Neural cell (in vitro differentiated cells): Measurements from ENCODE around the gene RTBDN. TPM values are rescaled to one million over a fixed set of nuclear protein-coding genes. Genes with fewer than 3 reads are reported as not detected.

Experiments used
- H2AFZ ChIP-seq: fragments of 200-600, 300-800 bp; sonication (generic), shearing (Covaris generic); 2 replicates; pipeline ENCODE4 v1.6.0; 2014; ENCODE audit warnings: low read depth, mild to moderate bottlenecking, antibody characterized with exemption, low read length, moderate library complexity
- H3F3A ChIP-seq: fragments of 200-600 bp; shearing (Covaris generic); 2 replicates; pipeline ENCODE4 v1.6.1; 2016; ENCODE audit warnings: mild to moderate bottlenecking, moderate library complexity, mixed read lengths, antibody characterized with exemption, low read length; ENCODE audit not compliant: insufficient read depth, poor library complexity, severe bottlenecking
- H3K27ac ChIP-seq: fragments of 200-600, 300-800 bp; sonication (generic), shearing (Covaris generic); 2 replicates; pipeline ENCODE4 v1.5.1; 2014; ENCODE audit warnings: mild to moderate bottlenecking, low read length, moderate library complexity
- H3K27me3 ChIP-seq: fragments of 300-800, 200-600 bp; sonication (generic), shearing (Covaris generic); 2 replicates; pipeline ENCODE4 v1.6.0; 2014; ENCODE audit warnings: mild to moderate bottlenecking, low read depth, low read length, moderate library complexity; ENCODE audit not compliant: insufficient read depth
- H3K36me3 ChIP-seq: fragments of 300-800, 200-600 bp; sonication (generic), shearing (Covaris generic); 2 replicates; pipeline ENCODE4 v1.5.1; 2014; ENCODE audit warnings: mild to moderate bottlenecking, antibody characterized with exemption, low read length, moderate library complexity; ENCODE audit not compliant: insufficient read depth
- H3K4me2 ChIP-seq: fragments of 300-800, 200-600 bp; sonication (generic), shearing (Covaris generic); 2 replicates; pipeline ENCODE4 v1.6.0; 2014; ENCODE audit warnings: mild to moderate bottlenecking, low read length
- H3K4me3 ChIP-seq: fragments of 300-800, 200-600 bp; sonication (generic), shearing (Covaris generic); 2 replicates; pipeline ENCODE4 v1.5.1; 2014; ENCODE audit warnings: mild to moderate bottlenecking, low read length, moderate library complexity
- H3K79me2 ChIP-seq: fragments of 200-600 bp; shearing (Covaris generic); replicated peaks from 2 replicates; pipeline ENCODE4 v1.6.0; 2014; ENCODE audit warnings: mild to moderate bottlenecking, low read length, moderate library complexity; ENCODE audit not compliant: insufficient read depth
- H3K9ac ChIP-seq: fragments of 300-800, 200-600 bp; sonication (generic), shearing (Covaris generic); 2 replicates; pipeline ENCODE4 v1.6.1; 2016; ENCODE audit warnings: mild to moderate bottlenecking, low read length, mixed read lengths
- H3K9me2 ChIP-seq: fragments of 200-600 bp; shearing (Covaris generic); 2 replicates; pipeline ENCODE4 v1.6.1; 2016; ENCODE audit warnings: mild to moderate bottlenecking, low read length, mixed read lengths; ENCODE audit not compliant: insufficient read depth
- H3K9me3 ChIP-seq: fragments of 200-600, 300-800 bp; sonication (generic), shearing (Covaris generic); 2 replicates; pipeline ENCODE4 v1.6.1; 2016; ENCODE audit warnings: mild to moderate bottlenecking, mixed run types, low read length, moderate library complexity, mixed read lengths
- H4K20me1 ChIP-seq: fragments of 200-600 bp; shearing (Covaris generic); 2 replicates; pipeline ENCODE4 v1.6.1; 2016; ENCODE audit warnings: mild to moderate bottlenecking, mixed run types; ENCODE audit not compliant: insufficient read depth
- EP300 ChIP-seq: fragments of 450-650 bp; conservative IDR thresholded peaks from 2 replicates; pipeline ENCODE4 v1.6.1; 2014; ENCODE audit warnings: antibody characterized with exemption, mild to moderate bottlenecking, moderate library complexity; ENCODE audit not compliant: poor library complexity, severe bottlenecking
- EZH2 ChIP-seq: fragments of 200-600, 300-800 bp; shearing (Covaris generic), sonication (generic); IDR thresholded peaks from 2 replicates; pipeline ENCODE4 v1.6.1; 2014; ENCODE audit warnings: antibody characterized with exemption, low read length, borderline replicate concordance, mild to moderate bottlenecking; ENCODE audit not compliant: insufficient read depth, poor library complexity, severe bottlenecking
- MXI1 ChIP-seq: fragments of 450-650 bp; conservative IDR thresholded peaks from 2 replicates; pipeline ENCODE4 v1.6.1; 2014; ENCODE audit warnings: antibody characterized with exemption, mild to moderate bottlenecking; ENCODE audit not compliant: poor library complexity, severe bottlenecking
- POLR2AphosphoS5 ChIP-seq: IDR thresholded peaks from 2 replicates; pipeline ENCODE4 v1.6.1; 2012
- RAD21 ChIP-seq: fragments of 450-650 bp; conservative IDR thresholded peaks from 2 replicates; pipeline ENCODE4 v1.6.1; 2014; ENCODE audit warnings: antibody characterized with exemption, mild to moderate bottlenecking, moderate library complexity
- SMC3 ChIP-seq: fragments of 450-650 bp; conservative IDR thresholded peaks from 2 replicates; pipeline ENCODE4 v1.6.1; 2014; ENCODE audit warnings: antibody characterized with exemption, mild to moderate bottlenecking, moderate library complexity; ENCODE audit not compliant: poor library complexity
- TAF1 ChIP-seq: IDR thresholded peaks from 2 replicates; pipeline ENCODE4 v1.6.1; 2012; ENCODE audit warnings: low read depth
- polyA plus RNA-seq: library from polyadenylated mRNA; depleted of rRNA; stranded (reverse); fragments of >200 nt; gene quantifications from 2 replicates; pipeline ENCODE4 v1.2.3, GENCODE V29; 2014
- TF ChIP-seq, protein P1 (sequence below): IDR thresholded peaks from 2 replicates; pipeline ENCODE4 v1.6.1; 2012; ENCODE audit warnings: borderline replicate concordance
- TF ChIP-seq, protein P2 (sequence below): fragments of 450-650 bp; IDR thresholded peaks from 2 replicates; pipeline ENCODE4 v1.5.1; 2014; ENCODE audit warnings: antibody characterized with exemption, mild to moderate bottlenecking, moderate library complexity; ENCODE audit not compliant: poor library complexity, severe bottlenecking

Gene RTBDN
- polyA plus RNA-seq, 1 donor from 2014 or later = not detected

DNA sequence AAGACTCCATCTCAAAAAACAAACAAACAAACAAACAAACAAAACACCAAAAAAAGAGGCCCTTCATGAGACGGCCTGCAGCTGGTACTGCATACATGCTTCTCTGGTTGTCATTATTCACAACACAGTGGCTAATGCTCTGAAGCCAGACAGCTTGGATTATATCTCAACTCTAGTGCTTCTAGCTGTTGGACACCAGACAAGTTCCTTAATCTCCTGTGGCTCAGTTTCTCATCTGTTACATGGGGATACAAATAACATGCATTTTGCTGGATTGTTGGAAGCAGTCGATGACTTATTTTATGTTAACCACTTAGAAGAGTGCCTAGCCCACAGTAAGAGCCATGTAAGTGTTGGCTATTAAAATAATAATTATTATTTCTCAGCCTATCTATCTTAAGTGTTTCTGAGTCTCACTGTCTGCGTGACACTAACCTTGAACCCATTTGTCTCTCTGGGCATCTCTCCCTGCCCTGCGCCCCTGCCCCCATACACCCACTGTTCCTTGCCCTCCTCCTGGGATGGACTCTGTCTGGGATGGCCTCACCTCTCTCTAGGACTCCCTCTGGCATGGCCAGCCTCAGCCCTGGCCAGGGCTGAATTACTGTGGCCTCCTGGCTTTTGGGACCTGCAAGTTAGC, 46.2 kb downstream of the RTBDN start:
- Histone ChIP-seq H3K9ac (no peak overlapping the region), H4K20me1 (no peaks in the 10 kb centered on the region), H3K9me3 (no peaks in the 10 kb centered on the region), H3K27ac (no peak overlapping the region), H3K4me3 (no peak overlapping the region), H3K27me3 (peaks cover 29% of the 10 kb centered on the region), H3K79me2 (no peaks in the 10 kb centered on the region), H3K9me2 (no peaks in the 10 kb centered on the region), H3F3A (no peaks in the 10 kb centered on the region), H2AFZ (no peak overlapping the region), H3K36me3 (no peaks in the 10 kb centered on the region), H3K4me2 (no peak overlapping the region)
- no peak for TF ChIP-seq POLR2AphosphoS5
- TF ChIP-seq TAF1 = no peak
- TF ChIP-seq, protein P1, sequence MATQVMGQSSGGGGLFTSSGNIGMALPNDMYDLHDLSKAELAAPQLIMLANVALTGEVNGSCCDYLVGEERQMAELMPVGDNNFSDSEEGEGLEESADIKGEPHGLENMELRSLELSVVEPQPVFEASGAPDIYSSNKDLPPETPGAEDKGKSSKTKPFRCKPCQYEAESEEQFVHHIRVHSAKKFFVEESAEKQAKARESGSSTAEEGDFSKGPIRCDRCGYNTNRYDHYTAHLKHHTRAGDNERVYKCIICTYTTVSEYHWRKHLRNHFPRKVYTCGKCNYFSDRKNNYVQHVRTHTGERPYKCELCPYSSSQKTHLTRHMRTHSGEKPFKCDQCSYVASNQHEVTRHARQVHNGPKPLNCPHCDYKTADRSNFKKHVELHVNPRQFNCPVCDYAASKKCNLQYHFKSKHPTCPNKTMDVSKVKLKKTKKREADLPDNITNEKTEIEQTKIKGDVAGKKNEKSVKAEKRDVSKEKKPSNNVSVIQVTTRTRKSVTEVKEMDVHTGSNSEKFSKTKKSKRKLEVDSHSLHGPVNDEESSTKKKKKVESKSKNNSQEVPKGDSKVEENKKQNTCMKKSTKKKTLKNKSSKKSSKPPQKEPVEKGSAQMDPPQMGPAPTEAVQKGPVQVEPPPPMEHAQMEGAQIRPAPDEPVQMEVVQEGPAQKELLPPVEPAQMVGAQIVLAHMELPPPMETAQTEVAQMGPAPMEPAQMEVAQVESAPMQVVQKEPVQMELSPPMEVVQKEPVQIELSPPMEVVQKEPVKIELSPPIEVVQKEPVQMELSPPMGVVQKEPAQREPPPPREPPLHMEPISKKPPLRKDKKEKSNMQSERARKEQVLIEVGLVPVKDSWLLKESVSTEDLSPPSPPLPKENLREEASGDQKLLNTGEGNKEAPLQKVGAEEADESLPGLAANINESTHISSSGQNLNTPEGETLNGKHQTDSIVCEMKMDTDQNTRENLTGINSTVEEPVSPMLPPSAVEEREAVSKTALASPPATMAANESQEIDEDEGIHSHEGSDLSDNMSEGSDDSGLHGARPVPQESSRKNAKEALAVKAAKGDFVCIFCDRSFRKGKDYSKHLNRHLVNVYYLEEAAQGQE = no peak
- no peak for TF ChIP-seq EZH2
- no peak for TF ChIP-seq MXI1
- no peak for TF ChIP-seq EP300
- no peak for TF ChIP-seq RAD21
- TF ChIP-seq, protein P2, sequence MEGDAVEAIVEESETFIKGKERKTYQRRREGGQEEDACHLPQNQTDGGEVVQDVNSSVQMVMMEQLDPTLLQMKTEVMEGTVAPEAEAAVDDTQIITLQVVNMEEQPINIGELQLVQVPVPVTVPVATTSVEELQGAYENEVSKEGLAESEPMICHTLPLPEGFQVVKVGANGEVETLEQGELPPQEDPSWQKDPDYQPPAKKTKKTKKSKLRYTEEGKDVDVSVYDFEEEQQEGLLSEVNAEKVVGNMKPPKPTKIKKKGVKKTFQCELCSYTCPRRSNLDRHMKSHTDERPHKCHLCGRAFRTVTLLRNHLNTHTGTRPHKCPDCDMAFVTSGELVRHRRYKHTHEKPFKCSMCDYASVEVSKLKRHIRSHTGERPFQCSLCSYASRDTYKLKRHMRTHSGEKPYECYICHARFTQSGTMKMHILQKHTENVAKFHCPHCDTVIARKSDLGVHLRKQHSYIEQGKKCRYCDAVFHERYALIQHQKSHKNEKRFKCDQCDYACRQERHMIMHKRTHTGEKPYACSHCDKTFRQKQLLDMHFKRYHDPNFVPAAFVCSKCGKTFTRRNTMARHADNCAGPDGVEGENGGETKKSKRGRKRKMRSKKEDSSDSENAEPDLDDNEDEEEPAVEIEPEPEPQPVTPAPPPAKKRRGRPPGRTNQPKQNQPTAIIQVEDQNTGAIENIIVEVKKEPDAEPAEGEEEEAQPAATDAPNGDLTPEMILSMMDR = no peak
- TF ChIP-seq SMC3 = no peak

DNA sequence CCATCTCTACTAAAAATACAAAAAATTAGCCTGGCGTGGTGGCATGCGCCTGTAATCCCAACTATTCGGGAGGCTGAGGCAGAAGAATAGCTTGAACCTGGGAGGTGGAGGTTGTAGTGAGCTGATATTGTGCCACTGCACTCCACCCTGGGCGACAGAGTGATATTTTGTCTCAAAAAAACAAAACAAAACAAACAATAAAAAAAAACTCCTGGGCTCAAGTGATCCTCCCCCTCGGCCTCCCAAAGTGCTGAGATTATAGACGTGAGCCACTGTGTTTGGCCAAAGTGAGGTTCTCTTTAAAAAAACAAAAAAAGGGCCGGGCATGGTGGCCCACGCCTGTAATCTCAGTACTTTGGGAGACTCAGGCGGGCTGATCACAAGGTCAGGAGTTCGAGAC, 46.9 kb downstream of the RTBDN start:
- no peaks in the 10 kb centered on the region for H3K36me3 ChIP-seq
- H3K27me3 ChIP-seq = peaks cover 22% of the 10 kb centered on the region
- no peak overlapping the region for H2AFZ ChIP-seq
- H3K79me2 ChIP-seq = no peaks in the 10 kb centered on the region
- no peak overlapping the region for H3K9ac ChIP-seq
- H3K9me2 ChIP-seq = no peaks in the 10 kb centered on the region
- H4K20me1 ChIP-seq = no peaks in the 10 kb centered on the region
- no peak overlapping the region for H3K27ac ChIP-seq
- H3K4me3 ChIP-seq = no peak overlapping the region
- TF ChIP-seq POLR2AphosphoS5 = no peak
- no peak for TF ChIP-seq EZH2
- TF ChIP-seq SMC3 = no peak
- TF ChIP-seq MXI1 = no peak
- TF ChIP-seq TAF1 = no peak
- TF ChIP-seq, protein P1 = no peak
- TF ChIP-seq RAD21 = no peak
- no peak for TF ChIP-seq EP300
- TF ChIP-seq, protein P2 = no peak
- H3K4me2 ChIP-seq = no peak overlapping the region
- no peaks in the 10 kb centered on the region for H3K9me3 ChIP-seq
- H3F3A ChIP-seq = no peaks in the 10 kb centered on the region
